Astrocyte of the spinal cord (primary cell): ENCODE measurements around the gene GNG7.
"Not testable (repeated sequence)": the region's sequence is repeated elsewhere in the genome, so short reads cannot be mapped to it uniquely, and the experiment has no call there.

Experiments used
- DNase-seq: peaks from one replicate; pipeline ENCODE4 v3.0.0; 2011; ENCODE audit warnings: low read depth, low spot score
- H3K4me3 ChIP-seq: 2 replicates; pipeline ENCODE4 v1.5.1; 2011; ENCODE audit warnings: low read depth, mild to moderate bottlenecking, low read length, moderate library complexity
- CTCF ChIP-seq: IDR thresholded peaks from 2 replicates; pipeline ENCODE4 v1.5.1; 2012; ENCODE audit warnings: low read depth, mild to moderate bottlenecking, low read length, inconsistent platforms
- in situ Hi-C: cut with HindIII; loops from 2 replicates; pipeline ENCODE4 v1.10.0; 2017; ENCODE audit warnings: low sequenced_read_pairs

Gene GNG7

DNA sequence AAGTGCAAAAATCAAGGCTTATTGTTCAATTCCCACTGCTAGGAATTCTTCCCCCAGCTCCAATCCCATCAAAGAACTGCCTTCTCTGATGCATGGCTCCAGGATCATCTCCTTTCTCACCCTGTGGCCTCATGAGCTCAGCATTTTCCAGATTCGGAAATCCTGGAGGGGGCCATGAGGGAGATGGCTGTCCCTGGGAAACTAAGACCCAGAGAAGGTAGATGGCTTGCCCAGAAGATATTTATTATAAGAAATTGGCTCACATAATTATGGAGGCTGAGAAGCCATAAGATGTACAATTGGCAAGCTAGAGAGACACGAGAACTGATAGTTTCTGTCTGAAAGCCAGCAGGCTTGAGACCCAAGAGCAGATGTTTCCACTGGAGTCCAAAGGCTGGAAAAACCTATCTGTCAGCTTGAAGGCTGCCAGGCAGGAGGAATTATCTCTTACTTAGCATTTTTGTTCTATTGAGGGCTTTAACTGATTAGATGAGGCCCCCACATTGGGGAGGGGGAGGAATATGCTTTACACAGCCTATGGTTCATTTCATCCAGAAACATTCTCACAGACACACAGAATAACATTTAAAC is 168.0 kb downstream of the GNG7 start:
- DNase-seq = no peak
- H3K4me3 ChIP-seq = no peak overlapping the region
- in situ Hi-C loops = no loop called here
- TF ChIP-seq CTCF = no peak

GRCh38 chr19:2533686-2534422 is 168.6 kb downstream of the GNG7 start:
- no peak for TF ChIP-seq CTCF
- no peak overlapping the region for H3K4me3 ChIP-seq
- DNase-seq = no peak
- in situ Hi-C loops = no loop called here

DNA sequence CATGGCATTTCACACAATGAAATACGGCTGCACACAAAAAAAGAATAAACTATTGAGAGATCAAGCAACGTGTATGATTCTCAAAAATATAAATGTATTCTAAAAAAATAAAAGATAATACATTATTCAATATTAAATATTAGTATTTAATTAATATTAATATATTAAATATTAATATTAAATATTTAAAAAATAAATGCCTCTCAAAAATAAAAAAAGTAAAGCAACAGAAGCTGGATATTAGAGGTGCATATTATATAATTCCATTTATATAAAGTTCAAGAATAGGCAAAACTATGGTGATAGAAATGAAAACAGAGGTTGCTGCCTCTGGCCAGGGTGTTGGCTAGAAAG is 169.4 kb downstream of the GNG7 start:
- TF ChIP-seq CTCF = no peak
- no peak for DNase-seq
- in situ Hi-C loops = no loop called here
- H3K4me3 ChIP-seq = no peak overlapping the region

- in situ Hi-C loops = no loop called here
- DNase-seq = peak; percentile 81
- H3K4me3 ChIP-seq = no peak overlapping the region
- TF ChIP-seq CTCF = no peak
These were observed 170.0 kb downstream of the GNG7 start for GRCh38 chr19:2532252-2533071.

DNA sequence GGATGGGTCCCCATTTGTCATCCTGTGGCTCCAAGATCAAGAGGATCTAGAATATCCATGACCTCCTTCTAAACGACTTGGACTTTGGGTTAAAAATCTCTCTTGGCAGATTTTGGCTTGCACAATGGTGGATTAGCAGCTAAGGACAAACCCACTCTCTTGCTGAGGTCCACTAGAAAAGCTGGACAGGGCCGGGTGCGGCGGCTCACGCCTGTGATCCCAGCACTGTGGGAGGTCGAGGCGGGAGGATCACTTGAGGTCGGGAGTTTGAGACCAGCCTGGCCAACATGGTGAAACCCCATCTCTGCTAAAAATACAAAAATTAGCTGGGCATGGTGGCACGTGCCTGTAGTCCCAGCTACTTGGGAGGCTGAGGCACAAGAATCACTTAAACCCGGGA is 172.6 kb downstream of the GNG7 start:
- in situ Hi-C loops, H3K4me3 ChIP-seq, DNase-seq: not testable (repeated sequence)

- in situ Hi-C loops = no loop called here
- H3K4me3 ChIP-seq = no peak overlapping the region
- no peak for TF ChIP-seq CTCF
- DNase-seq = peak; percentile 80
These were observed 173.0 kb downstream of the GNG7 start for GRCh38 chr19:2529473-2529918.

DNA sequence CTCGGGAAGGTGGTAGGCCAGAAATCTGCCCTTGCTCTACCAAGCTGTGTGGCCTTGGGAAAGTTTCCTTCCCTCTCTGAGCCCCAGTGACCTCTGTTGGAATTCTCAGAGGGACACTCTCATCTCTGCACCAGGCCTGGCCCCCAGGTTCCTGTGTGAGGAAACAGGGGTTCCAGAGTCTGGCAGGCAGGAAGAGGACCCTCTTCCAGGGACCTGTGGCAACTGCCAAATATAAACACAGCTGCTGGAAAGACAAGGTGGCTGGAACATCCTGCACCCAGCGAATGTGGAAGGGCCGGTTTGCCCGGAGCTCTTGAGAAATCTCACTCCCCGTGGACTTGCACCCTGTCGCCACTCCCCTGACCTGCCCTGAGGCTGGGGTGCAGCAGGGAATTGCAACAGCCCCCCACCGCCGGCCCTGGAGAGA is 173.8 kb downstream of the GNG7 start:
- in situ Hi-C loops = no loop called here
- DNase-seq = no peak
- TF ChIP-seq CTCF = no peak
- H3K4me3 ChIP-seq = no peak overlapping the region
